GM12801 (cell line): ENCODE data around the gene F8.

ENCODE experiments used
- TF ChIP-seq, protein P1 (sequence below): IDR thresholded peaks from one replicate; pipeline ENCODE4 v1.5.1; 2011; ENCODE audit warnings: control low read depth; ENCODE audit not compliant: insufficient read length; ENCODE audit errors: extremely low read depth

The F8 gene

DNA sequence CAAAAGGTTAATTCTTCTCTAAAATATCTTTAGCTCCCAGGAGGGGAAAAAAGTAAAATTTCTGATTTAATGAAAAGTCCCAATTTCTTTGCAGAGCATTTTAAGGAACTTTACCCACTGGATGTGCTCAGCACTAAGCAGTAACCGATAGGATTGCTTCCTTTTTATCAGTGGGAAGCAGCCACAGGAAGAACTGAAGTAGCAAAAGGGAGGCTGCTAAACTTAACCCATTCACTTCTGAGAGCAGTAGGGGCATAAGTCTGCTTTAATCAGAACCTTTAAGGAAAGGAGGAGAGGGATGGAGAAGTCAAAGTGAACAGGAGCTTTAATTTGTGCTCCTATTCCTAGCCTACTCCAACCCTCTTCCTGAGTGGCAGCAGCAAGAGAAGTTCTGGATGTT is at the start of gene F8:
F8 (minus strand) TSS at position 139 of the 400 bp plus-strand sequence. CDS start 171 bp downstream, outside the sequence.
- TF ChIP-seq, protein P1, sequence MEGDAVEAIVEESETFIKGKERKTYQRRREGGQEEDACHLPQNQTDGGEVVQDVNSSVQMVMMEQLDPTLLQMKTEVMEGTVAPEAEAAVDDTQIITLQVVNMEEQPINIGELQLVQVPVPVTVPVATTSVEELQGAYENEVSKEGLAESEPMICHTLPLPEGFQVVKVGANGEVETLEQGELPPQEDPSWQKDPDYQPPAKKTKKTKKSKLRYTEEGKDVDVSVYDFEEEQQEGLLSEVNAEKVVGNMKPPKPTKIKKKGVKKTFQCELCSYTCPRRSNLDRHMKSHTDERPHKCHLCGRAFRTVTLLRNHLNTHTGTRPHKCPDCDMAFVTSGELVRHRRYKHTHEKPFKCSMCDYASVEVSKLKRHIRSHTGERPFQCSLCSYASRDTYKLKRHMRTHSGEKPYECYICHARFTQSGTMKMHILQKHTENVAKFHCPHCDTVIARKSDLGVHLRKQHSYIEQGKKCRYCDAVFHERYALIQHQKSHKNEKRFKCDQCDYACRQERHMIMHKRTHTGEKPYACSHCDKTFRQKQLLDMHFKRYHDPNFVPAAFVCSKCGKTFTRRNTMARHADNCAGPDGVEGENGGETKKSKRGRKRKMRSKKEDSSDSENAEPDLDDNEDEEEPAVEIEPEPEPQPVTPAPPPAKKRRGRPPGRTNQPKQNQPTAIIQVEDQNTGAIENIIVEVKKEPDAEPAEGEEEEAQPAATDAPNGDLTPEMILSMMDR = no peak

DNA sequence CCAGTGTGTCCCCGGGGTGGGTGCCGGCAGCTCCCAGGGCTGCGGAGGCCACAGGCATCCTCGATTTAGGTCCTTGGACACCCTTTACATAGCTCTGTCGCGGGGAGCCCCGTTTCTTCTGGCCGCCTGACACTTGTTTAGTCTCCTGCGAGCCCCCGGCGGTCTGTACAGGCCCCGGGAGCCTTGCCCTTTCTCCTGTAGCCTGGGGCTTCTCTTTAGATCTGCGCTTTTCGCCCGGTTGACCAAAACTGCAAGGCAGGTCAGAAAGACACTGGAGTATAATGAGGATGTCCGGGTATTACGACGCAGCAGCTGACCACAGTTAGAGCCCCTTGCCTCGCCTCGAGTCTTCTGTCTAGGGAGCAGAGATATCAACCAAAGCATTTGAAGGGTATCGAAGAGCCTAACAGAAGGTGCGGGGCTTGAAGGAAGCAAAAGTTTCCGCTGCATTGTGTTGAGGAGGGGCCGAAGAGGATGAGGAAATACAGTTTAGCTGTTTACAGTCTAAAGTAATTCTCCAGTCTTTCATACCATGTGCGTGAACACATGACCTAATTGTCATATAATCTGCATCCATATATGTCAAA is 49.3 kb upstream of the F8 start:
- TF ChIP-seq, protein P1 = no peak

DNA sequence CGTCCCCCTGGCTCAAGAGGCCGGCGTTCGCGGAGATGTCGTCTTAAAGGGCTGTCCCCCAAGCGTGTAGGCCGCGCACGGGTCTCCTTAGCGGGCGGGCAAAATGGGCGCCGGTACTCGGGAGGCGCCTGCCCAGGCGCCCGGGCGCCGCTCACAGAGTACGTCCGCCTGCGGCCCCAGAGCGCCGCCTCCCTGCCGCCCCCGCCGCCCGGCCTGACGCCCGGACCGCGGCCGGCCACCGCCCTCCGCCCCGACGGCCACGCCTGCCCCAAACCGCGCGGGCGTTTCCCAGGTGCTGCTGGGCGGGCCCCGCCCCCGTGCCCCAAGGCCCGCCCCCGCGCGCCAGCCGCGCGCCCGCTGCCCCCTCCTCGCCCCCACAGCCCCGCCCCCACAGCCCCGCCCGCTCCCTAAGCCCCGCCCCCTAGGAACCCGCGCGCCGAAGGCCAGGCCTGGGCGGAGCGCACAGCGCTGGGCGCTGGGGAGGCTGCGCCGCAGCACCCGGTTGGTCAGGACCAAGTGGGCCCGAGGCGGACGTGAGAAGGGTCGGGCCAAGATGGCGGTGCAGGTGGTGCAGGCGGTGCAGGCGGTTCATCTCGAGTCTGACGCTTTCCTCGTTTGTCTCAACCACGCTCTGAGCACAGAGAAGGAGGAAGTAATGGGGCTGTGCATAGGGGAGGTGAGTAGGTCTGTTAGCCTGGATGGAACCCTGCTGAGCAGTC is 48.6 kb upstream of the F8 start, which contains the start of the genes BRCC3, CMC4 and MTCP1:
BRCC3 (plus strand) TSS at position 534 of the 719 bp plus-strand sequence; CDS start at position 554, 20 bp downstream.
CMC4 (minus strand) TSS at position 162 of the 719 bp plus-strand sequence. CDS start 7,113 bp downstream, outside the sequence.
MTCP1 (minus strand) TSS at position 162 of the 719 bp plus-strand sequence. CDS start 5,126 bp downstream, outside the sequence.
- TF ChIP-seq, protein P1 = no peak

DNA sequence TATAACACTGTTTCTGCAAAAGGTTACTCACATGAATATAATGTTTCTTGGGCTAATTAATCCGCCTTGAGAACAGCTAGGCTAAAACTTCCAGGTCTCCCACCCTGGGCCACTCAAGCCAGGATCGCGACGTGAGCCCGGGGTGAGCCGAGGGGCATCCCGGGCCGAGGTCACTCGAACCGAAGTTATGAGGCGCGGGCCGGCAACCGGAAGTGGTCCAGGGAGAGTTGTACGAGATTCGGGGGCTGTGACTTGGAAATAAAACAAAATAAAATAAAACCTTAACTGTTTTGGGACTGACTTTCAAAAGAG is 48.1 kb upstream of the F8 start:
- TF ChIP-seq, protein P1 = no peak

DNA sequence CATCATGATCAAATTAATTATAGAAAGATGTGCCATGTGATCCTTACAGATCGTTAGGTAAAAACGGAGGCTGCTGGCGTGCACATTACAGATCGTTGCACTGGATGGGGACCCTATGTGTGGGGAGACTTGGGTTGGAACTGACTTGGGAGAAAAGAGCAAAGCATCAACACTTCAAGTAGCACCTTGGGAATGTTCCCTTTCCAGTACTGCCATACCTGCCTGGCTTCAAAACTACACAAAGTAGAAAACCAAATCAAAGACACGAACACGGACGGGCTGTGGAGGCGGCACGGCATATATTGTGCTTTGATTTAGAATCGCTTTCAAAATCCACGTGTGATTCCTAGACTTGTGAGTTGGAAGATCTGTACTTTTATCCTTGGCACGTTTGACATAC is 47.5 kb upstream of the F8 start:
- TF ChIP-seq, protein P1 = no peak

DNA sequence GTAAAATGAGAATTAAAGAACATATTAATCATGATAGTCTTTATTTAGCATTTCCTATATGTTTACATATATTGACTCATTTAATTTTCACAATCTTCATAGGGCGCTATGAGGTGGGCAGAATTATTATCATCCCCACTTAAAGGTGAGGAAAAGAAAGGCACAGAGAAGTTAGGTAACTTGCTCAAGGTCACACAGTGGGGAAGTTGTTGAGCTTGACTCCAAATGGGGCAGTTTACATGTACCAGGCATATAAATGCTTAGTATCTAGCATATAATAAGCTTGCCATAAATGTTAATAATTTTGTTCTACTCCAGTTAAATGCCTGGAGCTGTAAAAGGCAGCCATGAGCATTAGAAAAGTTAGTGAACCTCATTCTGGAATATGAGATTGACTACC is 46.9 kb upstream of the F8 start:
- TF ChIP-seq, protein P1 = no peak

DNA sequence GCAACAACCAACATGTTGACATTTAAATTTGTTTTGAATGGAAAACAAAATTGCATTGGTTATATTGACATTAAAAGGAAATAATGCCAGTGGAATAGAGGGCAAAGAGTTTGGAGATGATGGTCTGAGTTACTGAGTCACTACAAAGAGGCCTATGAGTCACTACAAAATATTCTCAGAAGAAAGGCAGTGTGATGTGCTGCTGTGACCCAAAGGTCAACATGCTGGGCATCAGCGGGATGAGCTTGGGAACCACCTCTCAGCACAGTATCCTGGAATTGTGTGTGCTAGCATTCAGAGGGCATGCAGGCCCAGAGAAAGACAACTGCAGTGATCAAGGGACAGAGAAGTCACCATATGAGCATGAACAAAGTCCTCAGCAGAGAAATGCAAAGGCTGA is 45.6 kb upstream of the F8 start:
- TF ChIP-seq, protein P1 = no peak
